Epithelial cell of prostate (primary cell): ENCODE measurements around the gene GPR6.

Experiments used
- DNase-seq: peaks from one replicate; pipeline ENCODE4 v3.0.0-alpha.2; 2011; ENCODE audit warnings: low read depth, low spot score
- H3K27ac ChIP-seq: fragments of 450-650 bp; 2 replicates; pipeline ENCODE4 v1.5.1; 2017; ENCODE audit warnings: mild to moderate bottlenecking

The GPR6 gene, protein sequence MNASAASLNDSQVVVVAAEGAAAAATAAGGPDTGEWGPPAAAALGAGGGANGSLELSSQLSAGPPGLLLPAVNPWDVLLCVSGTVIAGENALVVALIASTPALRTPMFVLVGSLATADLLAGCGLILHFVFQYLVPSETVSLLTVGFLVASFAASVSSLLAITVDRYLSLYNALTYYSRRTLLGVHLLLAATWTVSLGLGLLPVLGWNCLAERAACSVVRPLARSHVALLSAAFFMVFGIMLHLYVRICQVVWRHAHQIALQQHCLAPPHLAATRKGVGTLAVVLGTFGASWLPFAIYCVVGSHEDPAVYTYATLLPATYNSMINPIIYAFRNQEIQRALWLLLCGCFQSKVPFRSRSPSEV

DNA sequence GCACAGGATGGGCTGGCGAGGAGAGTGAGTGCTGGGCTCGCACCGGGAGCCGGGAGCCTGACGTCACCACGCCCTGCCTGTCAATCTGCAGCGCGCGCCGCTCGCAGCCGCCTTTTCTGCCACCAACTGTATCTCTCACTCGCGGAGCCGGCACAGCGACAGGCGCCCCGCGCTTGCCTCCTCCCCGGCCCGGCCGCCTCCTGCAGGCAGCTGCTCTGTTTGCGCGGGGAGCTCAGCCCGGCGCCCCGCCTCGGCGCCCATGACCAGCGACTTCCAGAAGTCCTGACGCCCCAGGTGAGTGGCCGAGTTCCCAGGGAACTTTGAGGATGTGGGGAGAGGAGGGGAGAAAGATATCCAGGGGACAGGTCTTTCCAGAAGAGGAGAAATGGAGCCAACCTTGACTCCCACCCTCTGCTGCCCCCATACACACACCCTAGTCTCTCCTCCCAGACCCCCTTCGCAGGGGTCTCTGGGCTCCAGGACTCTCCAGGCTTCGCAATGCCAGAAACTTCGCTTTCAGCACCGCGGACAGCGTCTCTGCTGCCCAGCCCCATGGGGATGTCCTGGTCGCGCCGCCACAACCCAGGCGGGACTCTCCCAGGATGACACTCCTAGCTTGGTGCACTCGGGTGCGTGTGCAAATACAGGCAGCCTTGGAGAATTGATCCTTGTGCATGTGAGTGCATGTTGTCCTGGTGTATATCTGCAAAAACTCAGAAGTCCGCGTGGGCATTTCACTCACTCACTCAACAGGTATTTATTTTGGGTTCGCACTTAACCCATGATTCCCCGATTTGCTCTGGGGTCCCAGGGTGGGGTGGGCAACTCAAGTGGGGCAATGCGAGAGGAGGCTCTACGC, at the start of gene GPR6:
TSS of gene GPR6 (plus strand) at position 138 of the 859 bp plus-strand sequence. CDS start 802 bp downstream, outside the sequence.
- H3K27ac ChIP-seq, result no peak within 1 kb of the TSS
- peak; percentile 5 for DNase-seq

DNA sequence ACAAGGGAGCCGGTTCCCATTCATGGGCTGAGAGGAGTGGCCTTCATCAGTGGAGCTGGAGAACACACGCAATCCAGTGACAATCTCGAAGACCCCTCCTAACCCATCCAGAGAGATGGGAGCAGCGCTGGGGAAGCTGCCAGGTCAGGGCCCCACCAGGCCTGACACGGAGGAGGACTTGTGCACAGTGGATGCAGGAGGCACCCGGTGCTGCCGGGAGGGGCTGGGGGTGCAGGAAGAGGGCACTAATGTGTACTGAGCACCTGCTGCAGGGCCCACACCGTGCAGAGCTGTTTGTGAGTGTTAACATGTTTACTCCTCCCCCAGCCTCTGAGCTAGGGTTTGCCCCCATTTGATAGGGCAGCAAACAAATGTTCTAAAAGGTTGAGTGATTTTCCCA, 43.8 kb upstream of the GPR6 start:
- no peak for DNase-seq
- no peak overlapping the region for H3K27ac ChIP-seq

DNA sequence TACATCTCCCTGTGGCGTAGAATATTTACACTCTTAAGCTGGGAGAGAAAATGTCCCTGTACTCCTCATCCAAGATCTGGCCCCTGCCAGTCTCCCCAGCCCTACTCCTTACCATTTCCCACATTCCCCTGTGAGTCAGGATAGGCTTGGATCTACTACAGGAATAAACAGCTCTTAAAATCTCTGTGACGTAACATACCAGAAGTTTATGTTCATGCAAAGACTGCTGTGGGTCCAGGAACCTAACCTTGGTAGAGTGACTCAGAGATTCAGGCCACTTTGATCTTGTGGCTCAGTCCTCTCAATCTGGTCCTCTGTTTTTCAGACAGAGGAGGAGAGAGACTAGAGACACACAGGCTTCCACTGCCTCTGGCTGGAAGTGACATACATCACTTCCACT, 38.5 kb upstream of the GPR6 start:
- DNase-seq, result no peak
- no peak overlapping the region for H3K27ac ChIP-seq

DNA sequence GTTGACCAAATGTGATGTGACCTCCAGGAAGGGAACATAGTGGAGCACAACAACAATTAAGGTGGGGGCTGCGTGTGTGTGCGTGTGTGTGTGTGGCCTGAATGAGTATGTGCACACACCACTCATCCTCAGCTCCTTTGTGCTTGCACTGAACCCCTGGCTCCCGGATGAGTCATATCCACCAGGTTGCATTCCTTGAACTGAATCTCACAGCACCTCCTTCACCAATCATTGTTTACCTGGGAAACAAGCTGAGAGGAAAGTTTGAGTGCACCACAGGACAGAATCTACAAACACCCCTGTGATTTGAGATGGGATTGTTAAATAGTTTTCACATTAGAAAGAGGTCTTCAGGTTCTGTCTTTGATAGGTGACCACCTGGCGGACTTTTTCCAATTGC, 33.7 kb upstream of the GPR6 start:
- H3K27ac ChIP-seq, result no peak overlapping the region
- peak; percentile 86 for DNase-seq

DNA sequence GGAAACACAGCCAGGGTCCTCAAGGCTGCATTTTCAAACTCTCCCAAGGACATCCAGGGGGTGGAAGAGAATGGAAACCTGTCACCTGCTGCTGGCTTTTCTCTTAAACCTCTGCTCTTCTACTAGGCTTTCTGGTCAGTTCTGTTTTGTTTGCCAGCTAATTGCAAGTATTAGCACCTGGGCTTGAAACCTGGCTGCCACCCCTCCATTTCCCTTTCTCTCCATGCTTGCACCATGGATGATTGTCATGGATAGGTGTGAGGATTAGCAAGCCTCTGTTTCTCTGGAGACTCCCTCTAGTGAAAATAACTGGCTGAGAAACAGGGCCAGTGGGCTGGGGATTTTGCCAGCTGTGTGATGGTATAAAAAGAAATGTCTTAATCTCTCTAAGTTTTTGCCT, 33.0 kb upstream of the GPR6 start:
- no peak overlapping the region for H3K27ac ChIP-seq
- DNase-seq, result no peak

DNA sequence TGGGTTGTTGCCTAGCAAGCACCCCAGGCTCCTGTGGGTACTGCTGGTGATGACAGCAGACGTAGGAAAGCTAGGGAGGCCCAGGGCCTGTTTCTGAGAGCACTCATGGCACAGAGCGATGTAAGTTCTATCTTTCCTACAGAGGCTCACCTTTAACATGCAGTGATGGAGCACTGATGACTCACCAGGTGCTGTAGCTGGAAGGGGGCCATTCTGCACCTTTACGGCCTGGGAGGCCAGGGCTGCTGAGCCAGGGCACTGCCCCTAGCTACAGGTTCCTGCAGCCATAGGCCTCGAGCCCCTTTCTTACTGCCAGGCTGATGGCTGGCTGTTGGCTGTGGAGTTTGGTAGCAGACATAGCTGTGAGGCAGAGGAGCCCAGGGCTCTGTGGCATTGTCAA, 31.1 kb upstream of the GPR6 start:
- no peak overlapping the region for H3K27ac ChIP-seq
- no peak for DNase-seq

DNA sequence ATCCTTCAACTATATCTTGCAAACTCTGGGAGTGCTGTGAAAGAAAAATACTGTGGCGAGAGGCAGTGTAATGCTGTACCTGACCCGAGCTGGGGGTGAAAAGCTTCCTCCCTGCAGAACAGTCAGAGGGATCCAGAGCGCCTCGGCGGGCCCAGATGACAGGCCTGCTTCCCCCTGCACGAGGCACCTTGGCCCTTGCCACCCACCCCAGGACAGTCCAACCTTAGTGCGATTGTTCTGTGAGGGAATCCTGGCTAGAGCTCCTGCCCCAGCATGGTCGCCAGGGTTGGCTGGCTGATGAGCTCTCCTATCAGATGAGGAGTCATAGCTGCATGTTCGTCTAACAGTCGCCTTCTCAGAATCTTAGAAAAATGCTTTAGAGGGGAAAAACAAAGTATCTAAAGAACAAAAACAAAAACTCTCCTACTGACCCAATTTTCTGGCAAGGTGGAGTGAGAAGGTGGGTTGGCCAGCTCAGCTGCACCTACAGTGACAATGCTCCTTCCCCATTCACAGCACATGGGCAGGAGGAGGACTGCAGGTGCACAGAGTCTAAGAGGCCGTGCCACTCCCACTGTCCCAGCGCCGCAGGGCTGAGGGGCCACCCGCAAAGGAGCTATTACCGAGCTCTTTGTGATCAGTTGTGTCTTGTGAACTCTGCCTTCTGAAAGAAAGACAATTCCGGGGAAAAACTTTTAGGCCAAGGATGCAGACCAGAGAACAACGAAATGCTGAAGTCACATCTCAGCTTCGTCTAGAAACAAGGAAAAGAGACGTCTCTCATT, 28.6 kb upstream of the GPR6 start:
- no peak overlapping the region for H3K27ac ChIP-seq
- DNase-seq, result no peak

DNA sequence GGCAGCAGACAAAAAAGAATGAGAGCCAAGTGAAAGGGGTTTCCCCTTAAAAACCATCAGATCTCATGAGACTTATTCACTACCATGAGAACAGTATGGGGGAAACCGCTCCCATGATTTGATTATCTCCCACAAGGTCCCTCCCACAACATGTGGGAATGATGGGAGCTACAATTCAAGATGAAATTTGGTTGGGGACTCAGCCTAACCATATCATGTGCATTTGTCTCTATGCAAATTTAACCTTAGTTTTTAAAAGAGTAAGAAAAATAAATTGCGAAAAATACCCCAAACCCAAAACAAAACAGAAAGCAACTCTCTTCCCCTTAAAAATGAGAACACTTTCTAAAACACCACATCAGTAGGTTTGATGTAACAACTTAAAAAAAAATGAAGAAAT, 22.6 kb upstream of the GPR6 start:
- DNase-seq, result no peak
- H3K27ac ChIP-seq, result no peak overlapping the region

DNA sequence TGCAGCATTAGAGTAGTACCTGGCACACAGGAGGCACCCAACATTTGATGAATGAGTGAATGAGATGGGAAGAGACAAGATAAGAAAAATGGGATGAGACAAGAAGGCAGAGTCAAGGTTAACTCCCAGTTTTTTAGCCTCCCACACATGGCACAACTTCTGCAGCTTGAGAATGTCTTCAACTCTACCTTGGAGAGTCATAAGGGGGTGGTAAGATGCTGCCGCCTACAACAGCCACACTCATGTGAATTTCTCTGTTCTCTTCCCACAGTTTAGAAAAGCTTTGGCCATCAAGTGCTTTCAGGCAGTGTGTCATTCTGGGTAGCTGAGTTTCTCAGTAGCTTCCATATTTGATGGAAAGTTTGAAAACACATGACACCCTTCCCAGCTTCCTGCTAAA, 19.5 kb upstream of the GPR6 start:
- no peak for DNase-seq
- no peak overlapping the region for H3K27ac ChIP-seq

DNA sequence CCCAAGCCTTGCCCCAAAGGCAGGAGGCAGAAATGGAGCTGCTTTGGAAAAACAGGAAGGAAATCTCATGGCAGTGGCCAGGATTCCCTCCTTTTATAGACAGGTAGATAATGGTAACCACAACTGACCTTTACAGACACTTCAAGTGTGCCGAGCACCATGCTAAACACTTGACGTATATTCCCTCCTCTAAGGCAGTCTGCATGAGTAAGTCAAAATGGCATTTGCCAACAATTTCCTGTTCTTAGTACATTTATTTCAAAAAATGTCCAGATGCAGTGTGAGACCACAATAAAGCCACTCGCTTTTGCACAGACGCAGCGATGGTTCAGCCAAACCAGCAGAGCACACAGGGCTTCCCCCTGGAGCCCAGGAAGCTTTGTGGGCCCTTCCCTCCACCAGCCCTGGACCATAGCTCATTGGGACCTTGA, 16.5 kb upstream of the GPR6 start:
- peak overlapping the region; percentile 60 for H3K27ac ChIP-seq
- DNase-seq, result no peak

DNA sequence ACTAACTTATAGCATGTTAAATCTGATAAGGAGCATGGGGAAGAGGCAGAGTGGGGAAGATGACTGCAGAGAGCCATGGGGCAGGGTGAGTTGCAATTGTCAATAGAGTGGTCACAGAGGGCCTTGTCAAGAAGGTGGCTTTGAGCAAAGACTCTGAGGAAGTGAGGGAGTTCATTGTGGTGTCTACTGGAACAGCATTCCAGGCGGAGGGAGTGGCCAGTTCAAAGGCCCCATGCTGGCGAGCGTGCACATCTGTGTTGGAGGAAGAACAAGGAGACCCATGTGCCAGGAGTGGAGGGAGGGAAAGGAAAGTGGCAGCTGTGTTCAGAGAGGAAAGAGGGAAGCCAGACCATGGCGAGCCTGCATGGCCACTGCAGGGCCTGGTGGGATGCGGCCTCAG, 15.8 kb upstream of the GPR6 start:
- no peak for DNase-seq
- H3K27ac ChIP-seq, result peak overlapping the region; percentile 60

DNA sequence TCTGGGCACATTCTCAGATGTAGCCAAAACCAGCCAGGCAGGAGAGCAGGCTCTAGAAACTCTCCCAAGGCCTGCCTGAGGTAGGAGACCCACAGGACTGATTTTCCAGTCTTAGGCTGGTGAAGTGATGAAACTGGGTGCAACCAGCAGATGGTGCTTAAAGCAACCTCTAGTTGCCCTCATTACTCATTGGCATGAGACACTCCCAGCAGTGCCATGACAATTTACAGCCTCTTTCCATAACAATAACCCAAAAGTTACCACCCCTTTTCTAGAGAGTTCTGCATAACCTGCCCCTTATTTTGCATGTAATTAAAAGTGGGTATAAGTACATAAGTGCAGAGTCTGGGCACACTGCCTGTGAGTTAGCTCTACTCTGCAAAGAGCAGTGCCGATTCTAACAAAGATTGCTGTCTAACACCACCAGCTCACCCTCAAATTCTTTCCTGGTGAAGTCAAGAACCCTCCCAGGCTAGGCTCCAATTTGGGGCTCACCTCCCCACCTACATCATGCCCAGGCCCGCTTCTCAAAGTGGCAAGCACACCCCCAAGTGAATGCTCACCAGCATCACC, 14.4 kb upstream of the GPR6 start:
- peak overlapping the region; percentile 60 for H3K27ac ChIP-seq

DNA sequence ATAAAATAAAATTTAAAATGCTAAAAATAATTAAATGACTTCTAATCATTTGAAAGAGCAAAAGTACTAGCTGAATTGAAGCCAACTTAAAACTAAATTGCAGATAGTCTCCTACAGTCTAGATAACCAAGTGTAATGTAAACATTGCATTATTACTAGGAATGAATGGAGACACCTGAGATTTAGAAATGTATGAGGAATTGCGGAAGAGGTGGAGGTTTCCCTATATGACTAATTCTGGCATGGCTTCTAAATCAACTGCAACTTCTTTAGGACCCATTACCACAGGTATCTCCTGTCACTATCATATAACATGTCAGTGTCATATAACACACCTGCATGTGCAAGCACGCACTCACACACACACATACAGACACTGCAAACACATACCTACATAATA, 13.2 kb upstream of the GPR6 start:
- no peak for DNase-seq
- peak overlapping the region; percentile 60 for H3K27ac ChIP-seq

More for the DNA sequence above, 14.4 kb upstream of the GPR6 start:
- peak; percentile 37 for DNase-seq

DNA sequence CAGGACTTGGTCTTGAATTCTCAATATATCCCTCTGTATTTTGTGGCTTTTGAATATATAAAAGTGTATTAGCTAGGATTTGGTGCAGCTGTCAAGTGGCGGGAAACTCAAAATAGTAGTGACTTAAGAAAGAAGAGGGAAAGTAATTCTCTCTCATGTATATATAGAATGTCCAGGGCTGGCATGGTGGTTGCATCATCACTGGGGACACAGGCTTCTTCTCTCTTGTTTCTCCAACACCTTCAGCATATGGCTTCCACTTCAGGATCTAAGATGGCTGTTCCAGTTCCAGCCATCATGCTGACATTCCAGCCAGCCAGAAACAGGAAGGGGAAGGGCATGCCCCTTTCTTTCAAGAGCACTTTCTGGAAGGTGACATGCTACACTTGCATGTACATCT, 11.8 kb upstream of the GPR6 start:
- DNase-seq, result no peak

DNA sequence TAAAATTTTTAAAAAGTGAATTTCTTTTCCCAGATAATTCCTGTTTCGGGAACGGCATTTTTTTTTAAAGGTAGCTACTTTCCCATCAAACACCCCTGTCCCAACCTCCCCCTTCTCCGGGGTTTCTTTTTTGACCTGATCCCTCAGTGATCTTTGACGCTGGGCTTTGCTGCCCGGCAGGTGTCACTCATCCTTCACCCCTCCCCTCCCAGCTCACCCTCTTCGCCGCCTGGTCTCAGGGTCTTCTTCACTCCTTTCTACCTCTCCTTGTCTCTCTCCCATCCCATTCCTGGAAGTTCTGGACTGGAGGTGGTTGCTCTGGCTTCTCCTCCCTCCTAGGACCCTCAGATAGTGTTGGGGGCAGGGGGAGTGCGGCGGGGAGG, 329 bp upstream of the GPR6 start:
- no peak overlapping the region for H3K27ac ChIP-seq
- DNase-seq, result no peak

More for the DNA sequence above, 11.8 kb upstream of the GPR6 start:
- no peak overlapping the region for H3K27ac ChIP-seq

DNA sequence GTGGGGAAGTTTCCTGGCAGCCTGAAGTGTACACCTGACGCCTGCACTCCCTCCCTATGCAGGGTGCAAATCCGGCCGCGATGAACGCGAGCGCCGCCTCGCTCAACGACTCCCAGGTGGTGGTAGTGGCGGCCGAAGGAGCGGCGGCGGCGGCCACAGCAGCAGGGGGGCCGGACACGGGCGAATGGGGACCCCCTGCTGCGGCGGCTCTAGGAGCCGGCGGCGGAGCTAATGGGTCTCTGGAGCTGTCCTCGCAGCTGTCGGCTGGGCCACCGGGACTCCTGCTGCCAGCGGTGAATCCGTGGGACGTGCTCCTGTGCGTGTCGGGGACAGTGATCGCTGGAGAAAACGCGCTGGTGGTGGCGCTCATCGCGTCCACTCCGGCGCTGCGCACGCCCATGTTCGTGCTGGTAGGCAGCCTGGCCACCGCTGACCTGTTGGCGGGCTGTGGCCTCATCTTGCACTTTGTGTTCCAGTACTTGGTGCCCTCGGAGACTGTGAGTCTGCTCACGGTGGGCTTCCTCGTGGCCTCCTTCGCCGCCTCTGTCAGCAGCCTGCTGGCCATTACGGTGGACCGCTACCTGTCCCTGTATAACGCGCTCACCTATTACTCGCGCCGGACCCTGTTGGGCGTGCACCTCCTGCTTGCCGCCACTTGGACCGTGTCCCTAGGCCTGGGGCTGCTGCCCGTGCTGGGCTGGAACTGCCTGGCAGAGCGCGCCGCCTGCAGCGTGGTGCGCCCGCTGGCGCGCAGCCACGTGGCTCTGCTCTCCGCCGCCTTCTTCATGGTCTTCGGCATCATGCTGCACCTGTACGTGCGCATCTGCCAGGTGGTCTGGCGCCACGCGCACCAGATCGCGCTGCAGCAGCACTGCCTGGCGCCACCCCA, 1.2 kb downstream of the GPR6 start:
- no peak for DNase-seq
- H3K27ac ChIP-seq, result no peak overlapping the region

DNA sequence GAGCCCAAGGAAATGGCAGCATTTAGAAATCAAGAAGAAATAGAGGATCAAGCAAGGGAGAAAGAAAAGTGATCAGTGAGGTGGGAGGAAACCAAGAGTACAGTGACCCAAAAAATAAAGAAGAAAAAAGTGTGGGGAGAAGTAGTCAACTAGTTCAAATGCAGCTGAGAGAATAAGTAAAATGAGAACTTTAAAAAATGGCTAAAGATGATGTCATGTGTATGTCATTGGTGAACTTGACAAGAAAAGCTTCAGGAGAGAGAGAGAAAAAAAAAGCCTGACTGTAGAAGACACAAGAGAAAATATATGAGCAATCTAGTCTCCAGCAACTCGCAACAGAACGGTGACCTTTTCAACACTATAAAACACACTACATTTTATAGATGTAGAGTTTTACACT, 6.3 kb downstream of the GPR6 start:
- H3K27ac ChIP-seq, result no peak overlapping the region
- no peak for DNase-seq

DNA sequence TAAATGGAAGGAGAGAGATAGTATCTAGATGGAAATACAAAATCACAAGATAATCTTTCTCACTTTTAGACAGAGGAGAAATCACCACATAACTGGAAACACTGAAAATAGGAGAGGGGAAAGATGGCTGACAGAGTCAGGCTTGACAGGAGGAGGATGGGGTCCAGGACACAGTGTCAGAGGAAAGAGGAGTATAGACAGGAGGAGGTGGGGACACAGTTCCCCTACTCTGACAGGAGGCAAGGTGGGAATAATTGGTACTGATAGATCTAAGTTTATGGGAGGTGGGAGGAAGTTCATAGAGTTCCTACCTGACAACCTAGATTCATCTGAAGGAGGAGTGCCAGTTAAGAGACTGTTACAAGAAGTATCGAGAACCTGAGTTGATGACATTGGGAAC, 9.1 kb downstream of the GPR6 start:
- H3K27ac ChIP-seq, result no peak overlapping the region
- DNase-seq, result no peak
